ENCODE measurements around the gene DPYD.

Gene DPYD

DNA sequence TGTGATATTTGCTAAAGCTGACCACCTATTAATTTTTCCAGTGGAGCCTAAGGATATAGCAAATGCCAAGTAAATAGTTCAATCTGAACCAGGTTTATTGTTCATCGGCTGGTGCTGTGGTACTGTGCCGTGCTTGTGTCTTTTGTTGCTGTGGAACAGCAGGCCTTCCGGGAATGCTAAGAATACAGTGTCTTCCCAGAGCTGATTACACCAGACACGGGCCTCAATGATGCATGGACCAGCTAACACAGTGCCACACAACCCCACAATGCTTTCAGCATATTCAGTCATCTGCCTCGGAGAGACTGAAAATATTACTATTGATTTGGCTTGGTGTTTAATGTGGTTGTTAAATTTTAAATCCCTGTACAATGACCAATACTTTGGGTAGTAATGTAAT, 783.8 kb downstream of the DPYD start:
- no peak overlapping the region for H3K4me3 ChIP-seq (ENCODE audit: low read length)
- TF ChIP-seq ZNF274 (IDR thresholded peaks at IDR 0.05; ENCODE audit: low read depth, low read length), result no peak

DNA sequence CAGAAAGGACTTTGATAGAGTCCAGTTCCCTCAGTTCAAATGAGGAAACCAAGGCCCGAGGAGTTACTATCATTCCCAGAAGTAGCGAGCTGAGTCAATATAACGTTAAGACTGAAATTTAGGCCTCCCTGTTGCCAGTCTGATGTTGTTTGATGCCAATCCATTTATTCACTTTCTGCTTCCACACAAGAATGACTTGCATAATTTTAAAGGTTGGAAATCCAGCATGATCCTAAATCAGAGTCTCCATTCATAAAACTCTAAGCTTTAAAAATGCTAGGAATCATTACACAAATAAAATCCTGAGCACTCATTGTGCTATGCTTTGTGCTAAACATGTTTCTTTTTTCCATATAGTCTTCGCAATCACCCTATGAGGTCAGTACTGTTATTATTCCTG, 784.9 kb downstream of the DPYD start:
- H3K4me3 ChIP-seq (ENCODE audit: low read length), result no peak overlapping the region
- TF ChIP-seq ZNF274 (IDR thresholded peaks at IDR 0.05; ENCODE audit: low read depth, low read length), result no peak

DNA sequence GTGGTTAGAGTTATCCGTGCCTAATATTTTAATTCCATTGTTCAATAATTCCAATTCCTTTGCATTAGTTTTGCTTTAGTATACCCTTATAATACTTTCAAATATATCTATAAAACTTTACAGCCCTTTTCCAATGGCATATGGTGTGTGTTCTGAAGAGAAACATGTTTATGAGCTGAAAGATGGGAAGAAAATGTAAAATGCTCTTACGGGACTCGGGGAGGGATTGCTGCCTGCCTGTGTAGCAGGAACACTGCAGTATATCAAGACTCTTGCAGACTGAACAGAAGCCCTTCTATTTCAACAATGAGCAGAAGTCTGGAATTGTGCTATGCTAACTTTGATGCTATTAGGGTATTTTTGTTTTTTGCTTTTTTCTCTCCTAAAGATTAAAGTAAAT, 792.4 kb downstream of the DPYD start:
- TF ChIP-seq ZNF274 (IDR thresholded peaks at IDR 0.05; ENCODE audit: low read depth, low read length), result no peak
- no peak overlapping the region for H3K4me3 ChIP-seq (ENCODE audit: low read length)

DNA sequence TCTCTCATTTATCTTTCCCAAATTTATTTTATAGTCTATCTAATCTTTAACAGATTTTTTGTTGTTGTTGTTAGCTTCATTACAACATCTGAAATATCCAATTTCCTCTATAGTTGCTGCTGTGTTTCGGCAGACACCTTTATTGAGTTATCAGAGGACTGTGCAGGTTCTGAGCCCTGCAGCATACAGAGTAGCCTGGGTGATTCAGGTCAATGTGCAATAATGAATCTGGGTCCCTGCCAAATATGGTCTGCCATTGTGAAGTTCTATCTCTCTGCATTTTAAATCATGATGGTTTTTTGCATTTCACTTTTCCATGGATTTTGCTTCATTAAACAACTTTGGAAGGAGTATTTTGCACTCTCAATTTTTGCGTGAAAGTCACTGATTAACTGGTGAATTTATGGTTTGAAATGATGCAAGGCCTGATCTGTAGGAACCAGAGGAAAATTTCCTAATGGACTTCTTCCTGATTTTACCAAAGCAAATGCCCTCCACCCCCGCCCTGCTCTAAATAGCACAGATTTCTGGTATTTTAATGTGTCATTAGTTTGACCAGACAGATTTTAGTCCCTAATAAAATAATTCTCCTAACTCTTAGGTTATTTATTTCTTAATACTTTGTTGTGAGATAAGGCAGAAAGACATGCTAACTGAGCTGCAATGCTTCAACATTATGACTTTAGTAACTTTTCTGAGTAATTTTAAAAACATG, 797.0 kb downstream of the DPYD start:
- TF ChIP-seq ZNF274 (IDR thresholded peaks at IDR 0.05; ENCODE audit: low read depth, low read length), result no peak
- H3K4me3 ChIP-seq (ENCODE audit: low read length), result no peak overlapping the region

GRCh38 chr1:97120806-97121205, 800.0 kb downstream of the DPYD start:
- no peak for TF ChIP-seq ZNF274 (IDR thresholded peaks at IDR 0.05; ENCODE audit: low read depth, low read length)
- no peak overlapping the region for H3K4me3 ChIP-seq (ENCODE audit: low read length)

GRCh38 chr1:97119260-97120158, 801.3 kb downstream of the DPYD start:
- H3K4me3 ChIP-seq (ENCODE audit: low read length), result no peak overlapping the region
- no peak for TF ChIP-seq ZNF274 (IDR thresholded peaks at IDR 0.05; ENCODE audit: low read depth, low read length)

DNA sequence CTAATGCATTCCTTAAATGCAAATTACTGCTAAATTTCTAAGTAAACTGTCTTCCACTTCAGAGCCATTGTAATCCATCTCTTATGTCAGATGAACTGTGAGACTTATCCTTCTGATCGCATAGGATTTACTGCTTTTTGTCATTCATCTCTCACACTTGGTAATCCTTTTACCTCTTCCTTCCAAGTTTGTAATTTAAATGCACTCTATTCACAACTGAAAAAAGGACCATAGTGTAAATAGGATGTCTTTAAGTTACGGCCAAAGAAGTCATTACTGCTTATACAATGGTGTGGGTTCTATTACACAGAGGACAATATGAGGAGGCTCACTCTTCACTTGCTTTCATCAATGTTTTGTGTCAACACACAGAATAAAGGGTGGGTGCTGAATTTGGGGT, 806.0 kb downstream of the DPYD start:
- H3K4me3 ChIP-seq (ENCODE audit: low read length), result no peak overlapping the region
- no peak for TF ChIP-seq ZNF274 (IDR thresholded peaks at IDR 0.05; ENCODE audit: low read depth, low read length)

- no peak for TF ChIP-seq ZNF274 (IDR thresholded peaks at IDR 0.05; ENCODE audit: low read depth, low read length)
- no peak overlapping the region for H3K4me3 ChIP-seq (ENCODE audit: low read length)
These were observed 808.4 kb downstream of the DPYD start for GRCh38 chr1:97112442-97112841.

DNA sequence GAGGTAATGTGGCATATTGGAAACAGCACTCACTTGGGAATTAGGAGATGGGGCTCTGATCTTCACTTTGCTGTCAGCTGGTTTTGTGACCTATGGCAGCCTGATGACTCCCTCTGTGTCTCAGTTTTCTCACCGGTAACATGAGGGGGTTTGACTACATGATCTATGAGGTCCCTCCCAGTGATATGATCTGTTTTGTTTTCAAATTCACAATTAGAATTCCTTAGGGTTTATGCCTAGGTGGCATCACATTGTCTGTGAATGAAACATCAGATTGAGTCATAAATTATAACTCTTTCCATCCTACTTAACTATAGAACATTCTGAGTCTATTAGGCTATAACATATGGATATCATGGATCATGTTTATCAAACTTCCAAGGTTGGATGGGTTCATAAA, 812.7 kb downstream of the DPYD start:
- no peak for TF ChIP-seq ZNF274 (IDR thresholded peaks at IDR 0.05; ENCODE audit: low read depth, low read length)
- no peak overlapping the region for H3K4me3 ChIP-seq (ENCODE audit: low read length)

DNA sequence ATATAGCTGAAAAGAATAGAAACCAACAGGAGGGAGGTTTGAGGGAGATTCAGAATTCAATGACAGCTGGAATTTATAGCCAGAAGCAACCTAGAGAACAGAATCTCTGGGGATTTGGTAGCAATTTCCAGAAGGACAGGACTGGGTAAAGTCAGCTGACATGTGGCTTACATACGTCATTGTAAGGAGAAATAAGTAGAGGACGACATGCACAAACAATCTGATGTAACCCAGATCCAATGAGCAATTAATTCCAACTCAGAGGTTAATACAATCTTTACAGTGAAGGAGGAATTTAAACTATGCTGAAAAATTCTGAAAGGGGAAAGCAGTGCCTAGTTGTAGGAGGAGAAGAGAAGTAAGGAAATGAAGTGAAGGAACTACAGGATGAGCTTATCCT, 815.3 kb downstream of the DPYD start:
- no peak overlapping the region for H3K4me3 ChIP-seq (ENCODE audit: low read length)
- TF ChIP-seq ZNF274 (IDR thresholded peaks at IDR 0.05; ENCODE audit: low read depth, low read length), result no peak

DNA sequence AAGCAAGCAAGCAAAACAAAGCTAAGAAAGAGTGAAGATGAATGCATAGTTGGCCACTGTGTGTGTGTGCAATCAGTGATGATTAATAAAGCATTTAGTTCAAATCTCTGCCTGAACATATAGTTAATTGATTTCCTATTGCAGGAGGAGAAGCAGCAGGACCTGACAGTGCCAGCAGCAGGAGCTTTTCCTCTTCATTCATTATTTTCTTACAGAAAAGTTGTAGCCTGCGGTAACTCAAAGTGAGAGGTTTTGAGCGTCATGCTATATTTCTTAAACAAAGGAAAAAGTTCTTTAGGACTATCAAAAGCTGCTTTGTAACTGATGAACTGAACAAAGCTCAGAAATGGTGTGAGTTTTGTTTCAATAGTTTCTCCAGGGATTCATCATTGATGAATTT, 819.3 kb downstream of the DPYD start:
- H3K4me3 ChIP-seq (ENCODE audit: low read length), result no peak overlapping the region
- TF ChIP-seq ZNF274 (IDR thresholded peaks at IDR 0.05; ENCODE audit: low read depth, low read length), result no peak

GRCh38 chr1:97097404-97097925, 823.4 kb downstream of the DPYD start:
- TF ChIP-seq ZNF274 (IDR thresholded peaks at IDR 0.05; ENCODE audit: low read depth, low read length), result no peak
- no peak overlapping the region for H3K4me3 ChIP-seq (ENCODE audit: low read length)

DNA sequence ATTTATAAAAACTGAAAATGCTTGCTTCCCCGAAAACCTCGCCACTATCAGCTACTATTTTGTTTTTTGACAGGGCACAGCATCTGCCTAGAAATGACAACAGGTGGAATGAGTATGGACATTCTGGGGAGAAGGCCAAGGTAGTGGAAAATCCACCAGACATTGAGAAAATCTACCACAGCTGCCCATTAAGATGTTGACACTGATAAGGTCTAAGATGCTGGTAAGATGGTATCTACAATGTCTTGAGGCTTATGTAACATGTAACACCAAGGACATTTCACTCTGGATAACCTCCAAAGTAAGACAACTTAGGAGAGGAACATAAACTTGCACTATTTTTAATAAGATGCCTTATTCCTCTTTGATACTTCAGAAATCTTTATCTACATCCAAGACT, 825.1 kb downstream of the DPYD start:
- H3K4me3 ChIP-seq (ENCODE audit: low read length), result no peak overlapping the region
- no peak for TF ChIP-seq ZNF274 (IDR thresholded peaks at IDR 0.05; ENCODE audit: low read depth, low read length)

DNA sequence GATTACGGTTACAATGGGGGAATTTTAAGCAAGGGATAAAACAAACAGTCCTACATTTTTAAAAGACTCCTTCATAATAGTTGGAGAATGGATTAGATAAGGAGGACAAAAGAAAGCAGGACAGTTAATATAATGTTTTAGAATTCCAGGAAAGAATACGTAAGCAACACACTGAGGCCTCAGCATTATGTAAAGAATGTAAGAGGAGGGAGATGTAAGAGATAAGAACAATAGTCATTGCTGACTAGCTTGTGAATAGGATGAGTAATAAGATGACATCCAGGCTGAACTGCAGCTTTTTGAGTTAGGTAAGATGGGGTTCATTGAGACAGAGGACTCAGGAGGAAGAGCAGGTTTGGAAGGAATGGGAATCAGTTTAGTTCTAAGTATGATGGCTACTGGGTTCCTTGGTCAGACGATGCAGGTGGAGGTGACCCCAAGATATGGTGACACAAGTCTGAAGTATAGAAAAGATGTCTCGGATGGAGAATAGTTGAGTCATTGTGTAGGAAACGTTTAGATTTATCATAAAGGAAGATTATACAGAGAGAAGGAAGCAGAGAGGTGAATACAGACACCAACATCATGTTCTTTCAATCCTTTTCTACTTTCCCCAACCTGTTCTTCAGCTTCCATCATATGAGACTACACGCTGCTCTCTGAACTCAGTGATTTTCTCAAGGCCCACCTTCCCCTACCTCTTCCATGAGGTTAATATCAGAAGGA, 826.4 kb downstream of the DPYD start:
- no peak overlapping the region for H3K4me3 ChIP-seq (ENCODE audit: low read length)
- TF ChIP-seq ZNF274 (IDR thresholded peaks at IDR 0.05; ENCODE audit: low read depth, low read length), result no peak

All from GM08714 (cell line).